KMS-11 (cell line): ENCODE data around the gene PAQR9.
A peak's percentile ranks its signal among the peaks of the same experiment; 100 is the strongest.

Experiments used
- H2AFZ ChIP-seq: fragments of 200-600 bp; sonication (generic); 2 replicates; pipeline ENCODE4 v1.6.1; 2016; ENCODE audit warnings: antibody characterized with exemption, mixed run types, low read depth
- H3K27ac ChIP-seq: fragments of 200-600 bp; sonication (generic); 2 replicates; pipeline ENCODE4 v1.6.1; 2016; ENCODE audit warnings: mild to moderate bottlenecking, mixed run types
- H3K27me3 ChIP-seq: fragments of 200-600 bp; sonication (generic); 2 replicates; pipeline ENCODE4 v1.6.1; 2017; ENCODE audit warnings: mild to moderate bottlenecking, low read depth, mixed run types, moderate library complexity; ENCODE audit not compliant: insufficient read depth
- H3K36me3 ChIP-seq: fragments of 200-600 bp; sonication (generic); 2 replicates; pipeline ENCODE4 v1.6.1; 2017; ENCODE audit warnings: mild to moderate bottlenecking, mixed run types; ENCODE audit not compliant: insufficient read depth
- H3K4me1 ChIP-seq: fragments of 200-600 bp; sonication (generic); 2 replicates; pipeline ENCODE4 v1.6.1; 2016; ENCODE audit warnings: mild to moderate bottlenecking, low read depth, mixed run types; ENCODE audit not compliant: poor library complexity, severe bottlenecking
- H3K4me2 ChIP-seq: fragments of 200-600 bp; sonication (generic); 2 replicates; pipeline ENCODE4 v1.7.0; 2016; ENCODE audit warnings: mild to moderate bottlenecking, mixed run types
- H3K4me3 ChIP-seq: fragments of 200-600 bp; sonication (generic); IDR thresholded peaks from 2 replicates; pipeline ENCODE4 v1.6.1; 2017; ENCODE audit warnings: low read depth, low read length, mixed read lengths; ENCODE audit not compliant: insufficient read depth
- H3K79me2 ChIP-seq: fragments of 200-600 bp; sonication (generic); 2 replicates; pipeline ENCODE4 v1.6.1; 2016; ENCODE audit warnings: low read depth, mixed run types; ENCODE audit not compliant: insufficient read depth
- H3K9ac ChIP-seq: fragments of 200-600 bp; sonication (generic); 2 replicates; pipeline ENCODE4 v1.6.1; 2016; ENCODE audit warnings: mild to moderate bottlenecking, mixed run types
- H4K20me1 ChIP-seq: fragments of 200-600 bp; sonication (generic); 2 replicates; pipeline ENCODE4 v1.6.1; 2016; ENCODE audit warnings: mild to moderate bottlenecking, mixed run types; ENCODE audit not compliant: insufficient read depth
- TF ChIP-seq, protein P1 (sequence below): fragments of 200-600 bp; sonication (generic); conservative IDR thresholded peaks from 2 replicates; pipeline ENCODE4 v1.6.1; 2017; ENCODE audit warnings: low read depth, mild to moderate bottlenecking, antibody characterized with exemption, low read length, moderate library complexity, mixed read lengths

PAQR9 gene

GRCh38 chr3:143000528-143000927 is 37.1 kb upstream of the PAQR9 start:
- Histone ChIP-seq H3K79me2 (peaks cover 41% of the 10 kb centered on the region), H3K27me3 (no peaks in the 10 kb centered on the region), H3K4me3 (peak overlapping the region; percentile 86), H4K20me1 (peaks cover 10% of the 10 kb centered on the region; the same call in 1 of the 2 replicates), H2AFZ (peak overlapping the region; percentile 81), H3K36me3 (no peaks in the 10 kb centered on the region), H3K4me1 (peaks cover 32% of the 10 kb centered on the region), H3K4me2 (peak overlapping the region; percentile 88), H3K9ac (peak overlapping the region; percentile 97), H3K27ac (peak overlapping the region; percentile 89)
- TF ChIP-seq, protein P1, sequence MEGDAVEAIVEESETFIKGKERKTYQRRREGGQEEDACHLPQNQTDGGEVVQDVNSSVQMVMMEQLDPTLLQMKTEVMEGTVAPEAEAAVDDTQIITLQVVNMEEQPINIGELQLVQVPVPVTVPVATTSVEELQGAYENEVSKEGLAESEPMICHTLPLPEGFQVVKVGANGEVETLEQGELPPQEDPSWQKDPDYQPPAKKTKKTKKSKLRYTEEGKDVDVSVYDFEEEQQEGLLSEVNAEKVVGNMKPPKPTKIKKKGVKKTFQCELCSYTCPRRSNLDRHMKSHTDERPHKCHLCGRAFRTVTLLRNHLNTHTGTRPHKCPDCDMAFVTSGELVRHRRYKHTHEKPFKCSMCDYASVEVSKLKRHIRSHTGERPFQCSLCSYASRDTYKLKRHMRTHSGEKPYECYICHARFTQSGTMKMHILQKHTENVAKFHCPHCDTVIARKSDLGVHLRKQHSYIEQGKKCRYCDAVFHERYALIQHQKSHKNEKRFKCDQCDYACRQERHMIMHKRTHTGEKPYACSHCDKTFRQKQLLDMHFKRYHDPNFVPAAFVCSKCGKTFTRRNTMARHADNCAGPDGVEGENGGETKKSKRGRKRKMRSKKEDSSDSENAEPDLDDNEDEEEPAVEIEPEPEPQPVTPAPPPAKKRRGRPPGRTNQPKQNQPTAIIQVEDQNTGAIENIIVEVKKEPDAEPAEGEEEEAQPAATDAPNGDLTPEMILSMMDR: no peak

GRCh38 chr3:142999881-143000280 is 36.4 kb upstream of the PAQR9 start:
- Histone ChIP-seq H3K9ac (no peak overlapping the region), H3K27ac (no peak overlapping the region), H3K4me2 (peak overlapping the region; percentile 88; the same call in 1 of the 2 replicates), H3K79me2 (peaks cover 35% of the 10 kb centered on the region), H2AFZ (no peak overlapping the region), H3K27me3 (no peaks in the 10 kb centered on the region), H3K36me3 (no peaks in the 10 kb centered on the region), H4K20me1 (peaks cover 4% of the 10 kb centered on the region; the same call in 1 of the 2 replicates), H3K4me3 (no peak overlapping the region), H3K4me1 (peaks cover 25% of the 10 kb centered on the region)
- TF ChIP-seq, protein P1: no peak

GRCh38 chr3:142998439-142998838 is 35.0 kb upstream of the PAQR9 start:
- Histone ChIP-seq H2AFZ (no peak overlapping the region), H3K36me3 (no peaks in the 10 kb centered on the region), H3K27ac (no peak overlapping the region), H3K9ac (no peak overlapping the region), H3K4me2 (no peak overlapping the region), H3K27me3 (no peaks in the 10 kb centered on the region), H3K79me2 (peaks cover 21% of the 10 kb centered on the region), H3K4me1 (peaks cover 15% of the 10 kb centered on the region), H4K20me1 (no peaks in the 10 kb centered on the region), H3K4me3 (no peak overlapping the region)
- TF ChIP-seq, protein P1: no peak

GRCh38 chr3:142997330-142997729 is 33.9 kb upstream of the PAQR9 start:
- Histone ChIP-seq H3K79me2 (peaks cover 10% of the 10 kb centered on the region), H3K9ac (no peak overlapping the region), H3K4me2 (no peak overlapping the region), H3K4me3 (no peak overlapping the region), H4K20me1 (no peaks in the 10 kb centered on the region), H2AFZ (no peak overlapping the region), H3K27ac (no peak overlapping the region), H3K4me1 (peaks cover 10% of the 10 kb centered on the region), H3K36me3 (no peaks in the 10 kb centered on the region), H3K27me3 (no peaks in the 10 kb centered on the region)
- TF ChIP-seq, protein P1: no peak
